IgD-negative memory B cell (primary cell): ENCODE results near the gene MINDY4. TPM values are rescaled to one million over a fixed set of nuclear protein-coding genes. Genes with fewer than 3 reads are reported as not detected.
"Not testable (repeated sequence)": the region's sequence is repeated elsewhere in the genome, so short reads cannot be mapped to it uniquely, and the experiment has no call there.

Experiments used
- H3K27ac Mint-ChIP-seq, 3 donors: one replicate each; pipeline ENCODE4 v1.8.0; 2020 to 2022; ENCODE audit warnings: mild to moderate bottlenecking in 3 of 3, mixed read lengths in 3 of 3, moderate library complexity in 1 of 3
- H3K27me3 Mint-ChIP-seq: one replicate; pipeline ENCODE4 v1.8.0; 2021; ENCODE audit warnings: mixed read lengths
- H3K36me3 Mint-ChIP-seq: one replicate; pipeline ENCODE4 v1.8.0; 2020; ENCODE audit warnings: mild to moderate bottlenecking, mixed read lengths
- H3K4me1 Mint-ChIP-seq, 3 donors: one replicate each; pipeline ENCODE4 v1.8.0; 2020 to 2022; ENCODE audit warnings: mixed read lengths in 3 of 3, mild to moderate bottlenecking in 1 of 3
- H3K4me3 Mint-ChIP-seq, 4 donors: one replicate each; pipeline ENCODE4 v1.8.0; 2020 to 2022; ENCODE audit warnings: mild to moderate bottlenecking in 4 of 4, mixed read lengths in 4 of 4, moderate library complexity in 3 of 4
- H3K9me3 Mint-ChIP-seq, 3 donors: one replicate each; pipeline ENCODE4 v1.8.0; 2020 to 2021; ENCODE audit warnings: mixed read lengths in 3 of 3, mild to moderate bottlenecking in 1 of 3
- polyA plus RNA-seq: library from polyadenylated mRNA; unstranded; fragments of 300-500 nt; fragmentation: Illumina TruSeq; gene quantifications from one replicate; pipeline ENCODE4 v1.2.3, GENCODE V29; 2021

Gene MINDY4
- polyA plus RNA-seq, 1 donor from 2014 or later, result 0.25 TPM

DNA sequence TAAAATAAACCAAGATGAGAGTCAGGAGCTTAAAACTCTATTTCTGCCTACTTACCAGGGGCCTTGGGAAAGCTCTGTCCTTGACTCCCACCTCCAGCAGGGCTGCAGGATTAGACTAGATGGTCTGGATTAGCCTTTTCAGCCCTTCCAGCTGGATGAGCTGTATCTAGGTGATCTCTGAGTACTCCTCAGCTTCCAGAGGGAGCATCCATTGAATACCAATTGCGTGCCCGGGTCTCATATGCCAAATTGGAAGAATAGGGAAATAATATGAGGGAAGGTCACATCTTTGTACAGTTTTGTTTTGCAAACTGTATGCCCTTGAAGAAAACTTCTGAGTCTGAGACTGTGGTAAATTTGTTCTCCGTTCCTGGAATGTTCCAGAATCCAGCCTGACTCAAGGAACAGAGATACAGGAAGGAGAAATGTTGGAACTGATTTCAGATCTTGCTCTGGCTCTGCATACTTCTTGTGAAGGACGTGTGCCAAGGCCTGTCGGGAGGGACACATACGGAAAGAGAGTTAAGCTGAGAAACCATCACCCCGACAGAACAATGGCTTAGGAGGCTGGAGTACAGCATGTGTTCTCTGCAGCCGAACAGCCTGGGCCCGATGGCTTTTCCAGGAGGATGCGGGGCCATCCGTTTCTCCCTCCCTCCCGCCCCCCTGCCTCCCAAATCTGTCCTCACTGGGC is 44.9 kb downstream of the MINDY4 start:
- no peaks in the 10 kb centered on the region for H3K36me3 Mint-ChIP-seq
- peaks cover 0 to under 1% (median 0%) of the 10 kb centered on the region in 3 donors for H3K9me3 Mint-ChIP-seq
- no peaks in the 10 kb centered on the region for H3K27me3 Mint-ChIP-seq
- peaks cover 0 to 6% (median 5%) of the 10 kb centered on the region in 3 donors for H3K4me1 Mint-ChIP-seq
- no peak overlapping the region for H3K27ac Mint-ChIP-seq
- H3K4me3 Mint-ChIP-seq, result no peak overlapping the region

DNA sequence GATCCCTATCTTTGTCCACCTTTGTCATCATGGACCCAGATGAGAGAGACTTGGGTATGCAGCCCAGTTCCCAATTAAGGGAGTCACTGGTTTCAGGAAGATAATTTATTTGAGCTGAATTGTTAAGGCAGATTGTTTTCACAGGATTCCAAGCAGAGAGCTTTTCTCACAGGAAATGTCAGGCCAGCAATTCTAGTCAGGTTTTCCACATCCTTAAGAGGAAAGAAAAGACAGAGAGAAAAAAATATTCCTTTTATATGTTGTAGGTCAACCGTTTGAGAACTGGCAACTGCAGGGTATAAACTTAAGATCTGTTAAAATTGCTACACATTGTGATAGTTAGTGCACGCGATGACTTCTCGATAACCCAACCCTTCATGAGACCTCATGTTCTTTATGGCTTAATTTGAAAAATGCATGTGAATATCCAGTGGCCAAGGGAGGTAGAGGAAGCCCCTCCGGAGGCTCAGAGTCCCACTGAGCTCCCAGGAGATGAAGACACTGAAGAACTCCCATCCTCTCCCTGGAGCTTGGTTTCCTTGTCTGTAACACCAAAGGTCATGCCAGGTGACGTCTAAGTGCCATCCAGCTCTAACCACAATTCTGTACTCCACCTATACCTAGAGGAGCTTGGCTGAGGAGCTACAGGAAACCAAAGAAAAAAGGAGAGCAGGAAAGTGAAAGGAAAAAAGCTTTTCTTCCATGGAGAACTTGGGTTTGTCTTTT is 45.6 kb downstream of the MINDY4 start:
- peak overlapping the region in 1 of 3 donors; percentile 42 for H3K27ac Mint-ChIP-seq

GRCh38 chr7:30817371-30817767 is 46.2 kb downstream of the MINDY4 start:
- Mint-ChIP-seq H3K4me3 (no peak overlapping the region), H3K27me3 (no peaks in the 10 kb centered on the region), H3K36me3 (no peaks in the 10 kb centered on the region), H3K27ac (no peak overlapping the region), H3K9me3 (peaks cover 0 to 4% (median 2%) of the 10 kb centered on the region in 3 donors), H3K4me1 (no peaks in the 10 kb centered on the region)

More for the DNA sequence above, 45.6 kb downstream of the MINDY4 start:
- Mint-ChIP-seq H3K4me3 (no peak overlapping the region), H3K27me3 (no peaks in the 10 kb centered on the region), H3K9me3 (peaks cover 0 to 4% (median 2%) of the 10 kb centered on the region in 3 donors), H3K36me3 (no peaks in the 10 kb centered on the region), H3K4me1 (no peaks in the 10 kb centered on the region)

DNA sequence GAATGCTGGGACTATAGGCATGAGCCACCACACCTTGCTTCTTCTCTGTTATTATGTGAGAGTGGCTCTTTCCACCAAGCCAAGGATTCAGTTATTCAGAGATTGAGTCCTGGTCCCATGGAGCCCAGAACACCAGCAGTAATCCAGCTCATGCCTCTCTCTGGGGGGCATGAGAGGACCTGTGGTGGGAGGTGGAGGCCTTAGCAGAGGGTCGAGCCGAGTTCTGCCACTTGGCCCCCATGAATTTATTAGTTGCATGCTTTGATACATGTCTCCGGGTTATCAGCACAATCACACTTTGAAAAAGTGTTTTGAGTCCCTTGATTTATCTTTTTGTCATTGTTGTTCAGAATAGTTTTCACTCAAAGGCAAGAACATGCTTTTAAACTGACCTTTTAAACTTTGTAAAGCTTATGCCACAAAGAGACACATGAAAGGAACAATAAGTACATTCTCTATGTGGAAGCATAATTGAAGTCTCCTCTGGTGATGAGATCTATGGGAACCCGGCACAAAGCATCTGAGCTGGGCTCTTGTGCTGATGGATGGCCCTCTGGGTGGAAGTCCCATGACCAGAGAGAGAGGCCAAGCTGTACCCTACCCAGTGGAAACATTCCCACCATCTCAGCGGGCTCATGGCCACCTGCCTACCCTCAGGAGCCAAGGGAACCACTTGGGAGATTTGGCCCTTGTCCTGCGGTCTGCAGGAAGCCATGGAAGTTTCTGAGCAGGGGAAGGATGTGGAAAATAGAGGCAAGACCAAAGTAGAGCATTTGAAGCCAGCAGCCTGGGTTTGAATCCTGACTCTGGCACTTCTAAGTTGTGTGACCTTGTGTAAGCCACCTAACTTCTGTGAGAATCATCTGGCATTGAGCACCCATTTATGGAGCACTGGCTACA is 53.9 kb downstream of the MINDY4 start:
- no peaks in the 10 kb centered on the region for H3K4me1 Mint-ChIP-seq
- H3K9me3 Mint-ChIP-seq, result peaks cover 2 to 4% (median 2%) of the 10 kb centered on the region in 3 donors
- H3K27me3 Mint-ChIP-seq, result no peaks in the 10 kb centered on the region
- peaks cover 5% of the 10 kb centered on the region for H3K36me3 Mint-ChIP-seq
- H3K27ac Mint-ChIP-seq, result peak overlapping the region in 1 of 3 donors; percentile 18
- no peak overlapping the region for H3K4me3 Mint-ChIP-seq

GRCh38 chr7:30826181-30826580 is 55.0 kb downstream of the MINDY4 start:
- Mint-ChIP-seq H3K27me3 (no peaks in the 10 kb centered on the region), H3K4me1 (no peaks in the 10 kb centered on the region), H3K36me3 (peaks cover 10% of the 10 kb centered on the region), H3K27ac (no peak overlapping the region), H3K4me3 (no peak overlapping the region), H3K9me3 (peaks cover 5 to 8% (median 7%) of the 10 kb centered on the region in 3 donors)

DNA sequence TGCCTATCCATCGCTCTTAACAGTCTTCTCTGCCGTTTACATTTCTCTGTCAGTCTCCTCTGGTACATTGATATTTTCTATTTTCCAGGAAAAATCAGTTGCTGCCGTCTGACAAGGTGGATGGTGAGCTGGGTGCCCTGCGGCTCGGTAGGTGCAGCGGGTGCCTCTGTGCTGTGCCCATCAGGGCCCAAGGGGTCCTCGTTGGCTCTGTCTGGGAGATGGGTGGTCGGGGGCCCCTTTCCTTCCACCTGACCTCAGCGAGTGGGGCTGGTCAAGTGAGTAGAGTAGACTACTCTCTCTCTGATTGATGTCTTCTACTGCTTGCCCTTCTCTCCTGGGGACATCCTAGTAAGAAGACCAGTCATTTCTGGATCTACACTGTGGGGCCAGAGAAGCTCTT is 57.4 kb downstream of the MINDY4 start:
- H3K27me3 Mint-ChIP-seq, result no peaks in the 10 kb centered on the region
- no peak overlapping the region for H3K27ac Mint-ChIP-seq
- no peaks in the 10 kb centered on the region for H3K4me1 Mint-ChIP-seq
- H3K9me3 Mint-ChIP-seq, result peaks cover 10 to 21% (median 12%) of the 10 kb centered on the region in 3 donors
- H3K4me3 Mint-ChIP-seq, result no peak overlapping the region
- H3K36me3 Mint-ChIP-seq, result peaks cover 10% of the 10 kb centered on the region

DNA sequence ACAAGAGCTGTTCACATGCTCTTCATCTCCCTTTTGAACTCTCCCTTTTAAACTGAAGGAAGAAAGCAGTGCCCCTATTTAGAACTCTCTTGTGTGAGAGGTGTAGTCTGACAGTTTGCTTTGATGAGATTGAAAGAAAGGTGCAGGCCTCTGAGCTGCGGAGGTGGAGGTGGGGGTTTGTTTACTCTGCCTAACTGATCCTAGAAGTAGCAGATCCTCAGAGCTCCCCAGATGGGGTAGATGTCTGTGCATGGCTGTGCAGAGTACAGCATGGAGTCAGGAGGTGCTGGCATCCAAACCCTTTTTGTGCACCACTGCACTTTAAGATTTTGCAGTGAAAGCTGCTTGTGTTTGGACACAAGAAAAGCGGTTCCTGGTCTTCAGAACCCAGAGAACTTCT is 58.3 kb downstream of the MINDY4 start:
- no peaks in the 10 kb centered on the region for H3K4me1 Mint-ChIP-seq
- no peak overlapping the region for H3K27ac Mint-ChIP-seq
- peaks cover 12 to 21% (median 13%) of the 10 kb centered on the region in 3 donors for H3K9me3 Mint-ChIP-seq
- no peak overlapping the region for H3K4me3 Mint-ChIP-seq
- H3K27me3 Mint-ChIP-seq, result no peaks in the 10 kb centered on the region
- peaks cover 10% of the 10 kb centered on the region for H3K36me3 Mint-ChIP-seq

GRCh38 chr7:30831227-30831626 is 60.0 kb downstream of the MINDY4 start:
- no peak overlapping the region for H3K4me3 Mint-ChIP-seq
- peaks cover 17 to 27% (median 19%) of the 10 kb centered on the region in 3 donors for H3K9me3 Mint-ChIP-seq
- H3K36me3 Mint-ChIP-seq, result peaks cover 10% of the 10 kb centered on the region
- H3K4me1 Mint-ChIP-seq, result no peaks in the 10 kb centered on the region
- H3K27ac Mint-ChIP-seq, result no peak overlapping the region
- H3K27me3 Mint-ChIP-seq, result no peaks in the 10 kb centered on the region

DNA sequence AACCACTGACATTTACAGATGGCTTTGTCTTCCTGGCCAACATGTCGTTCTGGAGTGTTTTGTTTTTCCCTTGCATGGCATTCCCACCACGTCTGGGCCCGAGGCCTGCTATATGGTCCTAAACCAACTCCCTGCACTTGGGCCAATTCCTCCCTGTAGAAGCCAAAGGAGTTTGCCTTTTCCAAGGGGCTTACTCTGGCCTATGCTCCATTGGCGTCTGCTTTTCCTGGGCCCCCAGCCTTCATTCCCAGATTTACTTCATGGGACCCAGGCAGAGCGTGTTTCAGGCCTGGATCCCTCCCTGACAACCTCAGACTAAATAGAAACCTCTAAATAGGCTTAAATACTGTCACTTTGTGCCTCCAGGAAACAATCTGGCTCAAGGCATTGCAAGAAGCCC is 60.7 kb downstream of the MINDY4 start:
- Mint-ChIP-seq H3K36me3 (peaks cover 7% of the 10 kb centered on the region), H3K4me3 (peak overlapping the region in 1 of 4 donors; percentile 58), H3K9me3 (peaks cover 18 to 33% (median 19%) of the 10 kb centered on the region in 3 donors), H3K27me3 (no peaks in the 10 kb centered on the region), H3K4me1 (no peaks in the 10 kb centered on the region), H3K27ac (no peak overlapping the region)

- not testable (repeated sequence) for H3K27me3 Mint-ChIP-seq, H3K36me3 Mint-ChIP-seq, H3K4me1 Mint-ChIP-seq, H3K4me3 Mint-ChIP-seq, H3K27ac Mint-ChIP-seq
- peaks cover 18 to 33% (median 19%) of the 10 kb centered on the region in 3 donors for H3K9me3 Mint-ChIP-seq
These were observed 62.9 kb downstream of the MINDY4 start for GRCh38 chr7:30834017-30834674.

DNA sequence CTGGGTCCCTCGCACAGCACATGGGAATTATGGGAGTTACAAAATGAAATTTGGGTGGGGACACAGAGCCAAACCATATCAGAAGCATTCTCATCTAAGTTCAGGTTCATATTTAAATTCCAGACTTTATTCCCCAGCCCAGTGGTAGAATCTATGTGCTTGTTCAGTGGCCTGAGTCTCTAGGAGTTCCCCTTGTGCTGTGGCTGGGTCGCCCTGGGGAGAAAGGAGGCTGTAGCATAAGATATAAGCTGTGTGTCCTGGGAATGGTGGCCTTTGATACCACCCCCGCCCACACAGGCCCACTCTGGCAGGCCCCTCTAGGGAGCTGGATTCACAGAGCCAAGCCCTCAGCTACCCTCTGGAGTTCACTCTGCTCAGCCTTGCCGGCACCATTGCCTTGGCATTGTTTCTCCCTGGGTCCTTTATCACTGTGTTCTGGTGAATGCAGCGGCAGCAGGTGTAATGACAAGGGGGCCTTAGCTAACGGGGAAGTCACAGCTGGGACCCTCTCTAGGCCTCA is 64.2 kb downstream of the MINDY4 start:
- H3K27ac Mint-ChIP-seq, result no peak overlapping the region
- no peaks in the 10 kb centered on the region for H3K4me1 Mint-ChIP-seq
- H3K9me3 Mint-ChIP-seq, result peaks cover 16 to 33% (median 19%) of the 10 kb centered on the region in 3 donors
- H3K4me3 Mint-ChIP-seq, result no peak overlapping the region
- H3K27me3 Mint-ChIP-seq, result no peaks in the 10 kb centered on the region
- peaks cover 4% of the 10 kb centered on the region for H3K36me3 Mint-ChIP-seq

GRCh38 chr7:30836991-30837390 is 65.8 kb downstream of the MINDY4 start:
- Mint-ChIP-seq H3K27ac (no peak overlapping the region), H3K4me3 (no peak overlapping the region), H3K36me3 (no peaks in the 10 kb centered on the region), H3K9me3 (peaks cover 13 to 24% (median 15%) of the 10 kb centered on the region in 3 donors), H3K4me1 (no peaks in the 10 kb centered on the region), H3K27me3 (no peaks in the 10 kb centered on the region)

GRCh38 chr7:30837581-30837980 is 66.4 kb downstream of the MINDY4 start:
- H3K36me3 Mint-ChIP-seq, result no peaks in the 10 kb centered on the region
- H3K27me3 Mint-ChIP-seq, result no peaks in the 10 kb centered on the region
- no peak overlapping the region for H3K27ac Mint-ChIP-seq
- H3K4me1 Mint-ChIP-seq, result no peaks in the 10 kb centered on the region
- H3K4me3 Mint-ChIP-seq, result no peak overlapping the region
- H3K9me3 Mint-ChIP-seq, result peaks cover 13 to 21% (median 15%) of the 10 kb centered on the region in 3 donors

DNA sequence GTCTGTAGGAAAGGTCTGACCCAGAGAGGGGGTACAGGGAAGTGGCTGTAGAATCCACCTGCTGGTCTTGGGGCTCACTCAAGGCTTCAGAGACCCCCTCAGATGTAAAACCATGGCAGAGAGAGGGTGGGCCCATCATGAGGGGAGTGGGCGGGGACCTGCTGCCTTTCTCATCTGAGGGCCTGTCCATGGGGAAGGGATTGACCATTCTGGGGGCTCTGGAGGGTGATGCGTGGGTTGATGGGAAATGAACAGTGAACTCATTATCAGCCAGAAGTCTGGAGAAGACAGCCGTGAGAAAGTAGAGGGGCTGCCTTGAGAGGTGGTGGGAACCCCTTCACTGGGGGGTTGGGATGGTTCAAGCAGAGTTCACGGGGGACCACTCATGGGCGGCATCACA is 66.8 kb downstream of the MINDY4 start:
- no peak overlapping the region for H3K4me3 Mint-ChIP-seq
- H3K9me3 Mint-ChIP-seq, result peaks cover 10 to 18% (median 11%) of the 10 kb centered on the region in 3 donors
- no peaks in the 10 kb centered on the region for H3K27me3 Mint-ChIP-seq
- no peak overlapping the region for H3K27ac Mint-ChIP-seq
- no peaks in the 10 kb centered on the region for H3K36me3 Mint-ChIP-seq
- no peaks in the 10 kb centered on the region for H3K4me1 Mint-ChIP-seq
